Coronary artery (tissue), 2 donors: ENCODE data around the gene FBN3.

ENCODE experiments used
- DNase-seq: peaks from one replicate; pipeline ENCODE4 v3.0.0-alpha.2; 2017; ENCODE audit warnings: low spot score
- H3K27ac ChIP-seq, 2 donors: fragments of 200-600 bp; sonication (generic); one replicate each; pipeline ENCODE4 v1.5.1; 2016 to 2019
- H3K4me3 ChIP-seq: fragments of 200-600 bp; sonication (generic); 2 replicates; pipeline ENCODE4 v1.5.1; 2016; ENCODE audit warnings: mild to moderate bottlenecking, moderate library complexity
- CTCF ChIP-seq: fragments of 200-600 bp; sonication (generic); IDR thresholded peaks from one replicate; pipeline ENCODE4 v1.5.1; 2019; ENCODE audit warnings: antibody characterized with exemption

Gene FBN3

GRCh38 chr19:8141726-8142512, 7.5 kb downstream of the FBN3 start:
- DNase-seq: no peak
- TF ChIP-seq CTCF: no peak
- Histone ChIP-seq H3K4me3 (no peak overlapping the region), H3K27ac (no peak overlapping the region)

DNA sequence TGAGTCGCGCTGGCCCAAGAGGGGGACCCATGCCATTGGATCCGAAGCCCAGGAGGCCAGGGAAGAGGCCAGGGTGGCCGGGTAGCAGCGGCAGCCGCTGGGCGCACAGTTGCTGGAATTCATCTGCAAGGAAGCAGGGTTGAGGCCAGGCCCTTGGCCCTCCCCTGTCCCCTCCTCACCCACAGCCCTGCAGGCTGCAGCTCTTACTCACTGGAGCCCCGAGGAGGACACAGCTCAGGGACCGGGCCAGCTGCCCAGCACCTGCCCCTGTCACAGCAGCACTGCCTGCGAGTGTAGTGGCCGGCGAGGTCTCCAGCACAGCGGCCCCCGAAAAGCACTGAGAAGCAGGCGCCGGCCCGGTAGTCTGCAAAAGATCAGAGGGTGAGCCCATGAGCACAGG, 11.2 kb downstream of the FBN3 start:
- TF ChIP-seq CTCF: no peak
- H3K27ac ChIP-seq: no peak overlapping the region
- DNase-seq: no peak
- no peak overlapping the region for H3K4me3 ChIP-seq

DNA sequence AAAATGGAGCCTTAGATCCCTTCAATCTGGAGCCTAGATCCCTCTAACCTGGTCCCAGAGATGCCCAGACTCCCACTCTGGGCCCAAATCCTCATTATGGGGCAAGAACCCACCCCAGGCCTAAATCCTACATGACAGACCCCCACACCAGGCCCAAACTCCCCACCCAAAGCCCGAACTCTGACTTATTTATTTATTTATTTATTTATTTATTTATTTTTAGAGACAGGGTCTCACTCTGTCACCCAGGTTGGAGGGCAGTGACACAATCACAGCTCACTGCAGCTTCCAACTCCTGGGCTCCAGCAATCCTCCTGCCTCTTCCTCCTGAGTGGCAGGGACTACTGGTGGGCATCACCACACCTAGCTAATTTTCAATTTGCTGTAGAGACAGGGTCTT, 12.0 kb downstream of the FBN3 start:
- H3K27ac ChIP-seq: no peak overlapping the region
- DNase-seq: no peak
- TF ChIP-seq CTCF: no peak
- H3K4me3 ChIP-seq: no peak overlapping the region

GRCh38 chr19:8135946-8136618, 13.3 kb downstream of the FBN3 start:
- no peak for TF ChIP-seq CTCF
- H3K27ac ChIP-seq: no peak overlapping the region
- no peak overlapping the region for H3K4me3 ChIP-seq
- DNase-seq: no peak

DNA sequence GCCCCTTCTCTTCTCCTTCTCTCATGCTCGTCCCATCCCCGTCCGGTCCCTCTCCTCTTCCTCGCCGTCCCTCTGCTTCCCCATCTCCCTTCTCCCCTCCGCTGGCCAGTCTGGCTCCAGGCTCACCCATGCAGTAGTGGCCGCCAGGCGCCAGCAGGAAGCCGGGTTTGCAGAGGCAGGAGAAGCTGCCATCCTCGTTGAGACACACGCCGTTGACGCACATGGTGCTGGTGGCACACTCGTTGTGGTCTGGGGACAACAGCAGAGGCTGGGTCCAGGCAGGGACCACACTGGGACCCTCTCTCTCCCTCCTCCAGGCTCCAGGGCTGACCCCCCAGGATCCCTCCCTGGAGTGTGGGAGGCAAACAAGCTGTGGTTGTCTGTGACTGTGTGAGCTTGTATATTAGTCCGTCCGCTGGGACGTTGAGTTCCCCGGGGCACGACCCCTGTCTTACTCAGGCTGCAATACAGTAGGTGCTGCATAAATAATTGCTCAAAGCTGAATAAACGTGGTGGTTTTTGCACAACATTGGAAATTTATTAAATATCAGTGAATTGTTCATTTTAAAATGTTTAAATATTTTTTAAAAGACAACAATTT, 16.4 kb downstream of the FBN3 start:
- TF ChIP-seq CTCF: no peak
- Histone ChIP-seq H3K4me3 (no peak overlapping the region), H3K27ac (no peak overlapping the region)
- DNase-seq: no peak

- Histone ChIP-seq H3K4me3 (no peak overlapping the region), H3K27ac (no peak overlapping the region)
- no peak for TF ChIP-seq CTCF
- no peak for DNase-seq
Observed at GRCh38 chr19:8131517-8131916, 17.9 kb downstream of the FBN3 start.
